KMS-11 (cell line): ENCODE measurements around the gene ZNF574.
"Not testable (repeated sequence)": the region's sequence is repeated elsewhere in the genome, so short reads cannot be mapped to it uniquely, and the experiment has no call there.

Source experiments
- H2AFZ ChIP-seq: fragments of 200-600 bp; sonication (generic); 2 replicates; pipeline ENCODE4 v1.6.1; 2016; ENCODE audit warnings: antibody characterized with exemption, mixed run types, low read depth
- H3K27ac ChIP-seq: fragments of 200-600 bp; sonication (generic); 2 replicates; pipeline ENCODE4 v1.6.1; 2016; ENCODE audit warnings: mild to moderate bottlenecking, mixed run types
- H3K27me3 ChIP-seq: fragments of 200-600 bp; sonication (generic); 2 replicates; pipeline ENCODE4 v1.6.1; 2017; ENCODE audit warnings: mild to moderate bottlenecking, low read depth, mixed run types, moderate library complexity; ENCODE audit not compliant: insufficient read depth
- H3K36me3 ChIP-seq: fragments of 200-600 bp; sonication (generic); 2 replicates; pipeline ENCODE4 v1.6.1; 2017; ENCODE audit warnings: mild to moderate bottlenecking, mixed run types; ENCODE audit not compliant: insufficient read depth
- H3K4me1 ChIP-seq: fragments of 200-600 bp; sonication (generic); 2 replicates; pipeline ENCODE4 v1.6.1; 2016; ENCODE audit warnings: mild to moderate bottlenecking, low read depth, mixed run types; ENCODE audit not compliant: poor library complexity, severe bottlenecking
- H3K4me2 ChIP-seq: fragments of 200-600 bp; sonication (generic); 2 replicates; pipeline ENCODE4 v1.7.0; 2016; ENCODE audit warnings: mild to moderate bottlenecking, mixed run types
- H3K4me3 ChIP-seq: fragments of 200-600 bp; sonication (generic); IDR thresholded peaks from 2 replicates; pipeline ENCODE4 v1.6.1; 2017; ENCODE audit warnings: low read depth, low read length, mixed read lengths; ENCODE audit not compliant: insufficient read depth
- H3K79me2 ChIP-seq: fragments of 200-600 bp; sonication (generic); 2 replicates; pipeline ENCODE4 v1.6.1; 2016; ENCODE audit warnings: low read depth, mixed run types; ENCODE audit not compliant: insufficient read depth
- H3K9ac ChIP-seq: fragments of 200-600 bp; sonication (generic); 2 replicates; pipeline ENCODE4 v1.6.1; 2016; ENCODE audit warnings: mild to moderate bottlenecking, mixed run types
- H4K20me1 ChIP-seq: fragments of 200-600 bp; sonication (generic); 2 replicates; pipeline ENCODE4 v1.6.1; 2016; ENCODE audit warnings: mild to moderate bottlenecking, mixed run types; ENCODE audit not compliant: insufficient read depth
- TF ChIP-seq, protein P1 (sequence below): fragments of 200-600 bp; sonication (generic); conservative IDR thresholded peaks from 2 replicates; pipeline ENCODE4 v1.6.1; 2017; ENCODE audit warnings: low read depth, mild to moderate bottlenecking, antibody characterized with exemption, low read length, moderate library complexity, mixed read lengths

The ZNF574 gene

DNA sequence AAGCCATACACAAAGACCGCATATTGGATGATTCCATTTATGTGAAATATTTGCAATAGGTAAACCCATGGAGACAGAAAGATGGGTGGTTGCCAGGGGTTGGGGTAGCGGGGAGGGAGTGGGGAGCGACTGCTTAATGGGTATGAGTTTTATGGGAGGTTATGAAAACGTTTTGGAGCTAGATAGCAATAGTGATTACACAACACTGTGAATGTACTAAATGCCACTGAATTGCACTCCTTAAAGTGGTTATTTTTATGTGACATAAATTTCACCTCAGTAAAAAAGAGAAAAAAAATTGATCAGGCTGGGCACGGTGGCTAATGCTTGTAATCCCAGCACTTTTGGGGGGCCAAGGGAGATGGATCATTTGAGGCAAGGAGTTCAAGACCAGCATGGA lies 42.6 kb upstream of the ZNF574 start:
- TF ChIP-seq, protein P1, sequence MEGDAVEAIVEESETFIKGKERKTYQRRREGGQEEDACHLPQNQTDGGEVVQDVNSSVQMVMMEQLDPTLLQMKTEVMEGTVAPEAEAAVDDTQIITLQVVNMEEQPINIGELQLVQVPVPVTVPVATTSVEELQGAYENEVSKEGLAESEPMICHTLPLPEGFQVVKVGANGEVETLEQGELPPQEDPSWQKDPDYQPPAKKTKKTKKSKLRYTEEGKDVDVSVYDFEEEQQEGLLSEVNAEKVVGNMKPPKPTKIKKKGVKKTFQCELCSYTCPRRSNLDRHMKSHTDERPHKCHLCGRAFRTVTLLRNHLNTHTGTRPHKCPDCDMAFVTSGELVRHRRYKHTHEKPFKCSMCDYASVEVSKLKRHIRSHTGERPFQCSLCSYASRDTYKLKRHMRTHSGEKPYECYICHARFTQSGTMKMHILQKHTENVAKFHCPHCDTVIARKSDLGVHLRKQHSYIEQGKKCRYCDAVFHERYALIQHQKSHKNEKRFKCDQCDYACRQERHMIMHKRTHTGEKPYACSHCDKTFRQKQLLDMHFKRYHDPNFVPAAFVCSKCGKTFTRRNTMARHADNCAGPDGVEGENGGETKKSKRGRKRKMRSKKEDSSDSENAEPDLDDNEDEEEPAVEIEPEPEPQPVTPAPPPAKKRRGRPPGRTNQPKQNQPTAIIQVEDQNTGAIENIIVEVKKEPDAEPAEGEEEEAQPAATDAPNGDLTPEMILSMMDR: no peak
- Histone ChIP-seq H3K27me3 (peaks cover 55% of the 10 kb centered on the region), H3K27ac (no peak overlapping the region), H3K36me3 (no peaks in the 10 kb centered on the region), H4K20me1 (no peaks in the 10 kb centered on the region), H2AFZ (no peak overlapping the region), H3K79me2 (no peaks in the 10 kb centered on the region), H3K4me3 (no peak overlapping the region), H3K4me2 (no peak overlapping the region), H3K9ac (no peak overlapping the region), H3K4me1 (peaks cover 4% of the 10 kb centered on the region)

DNA sequence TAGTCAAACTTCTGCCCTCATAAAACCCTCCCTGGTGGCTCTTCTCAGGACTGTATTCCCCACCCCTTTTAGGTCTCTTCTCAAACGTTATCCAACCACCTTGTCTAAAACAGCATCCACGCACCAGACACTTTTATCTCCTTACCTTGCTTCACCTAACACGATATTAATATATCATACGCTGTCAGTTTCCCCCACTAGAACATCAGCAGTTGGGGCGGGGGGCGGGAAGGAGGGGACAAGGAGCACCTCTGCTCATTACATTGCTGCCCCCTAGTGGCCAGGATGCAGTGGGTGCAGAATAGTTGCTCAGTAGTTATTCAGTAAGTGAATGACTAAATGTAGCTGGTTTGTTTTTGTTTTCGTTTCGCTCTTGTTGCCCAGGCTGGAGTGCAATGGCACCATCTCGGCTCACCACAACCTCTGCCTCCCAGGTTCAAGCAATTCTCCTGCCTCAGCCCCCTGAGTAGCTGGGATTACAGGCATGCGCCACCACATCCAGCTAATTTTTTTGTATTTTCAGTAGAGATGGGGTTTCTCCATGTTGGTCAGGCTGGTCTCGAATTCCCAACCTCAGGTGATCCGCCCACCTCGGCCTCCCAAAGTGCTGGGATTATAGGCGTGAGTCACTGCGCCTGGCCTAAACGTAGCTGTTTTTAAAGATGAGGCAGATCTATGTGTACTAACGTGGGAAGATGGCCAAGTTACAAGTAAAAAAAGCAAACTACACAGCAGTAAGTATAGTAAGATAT lies 41.1 kb upstream of the ZNF574 start:
- TF ChIP-seq, protein P1: peak; percentile 97
- H3K36me3 ChIP-seq, H3K27ac ChIP-seq, H4K20me1 ChIP-seq, H3K4me1 ChIP-seq, H3K4me3 ChIP-seq, H3K79me2 ChIP-seq: not testable (repeated sequence)
- H3K27me3 ChIP-seq: peaks cover 41% of the 10 kb centered on the region
- H2AFZ ChIP-seq: peak overlapping the region; percentile 82
- H3K4me2 ChIP-seq: peak overlapping the region; percentile 96
- peak overlapping the region; percentile 37; the same call in 1 of the 2 replicates for H3K9ac ChIP-seq

DNA sequence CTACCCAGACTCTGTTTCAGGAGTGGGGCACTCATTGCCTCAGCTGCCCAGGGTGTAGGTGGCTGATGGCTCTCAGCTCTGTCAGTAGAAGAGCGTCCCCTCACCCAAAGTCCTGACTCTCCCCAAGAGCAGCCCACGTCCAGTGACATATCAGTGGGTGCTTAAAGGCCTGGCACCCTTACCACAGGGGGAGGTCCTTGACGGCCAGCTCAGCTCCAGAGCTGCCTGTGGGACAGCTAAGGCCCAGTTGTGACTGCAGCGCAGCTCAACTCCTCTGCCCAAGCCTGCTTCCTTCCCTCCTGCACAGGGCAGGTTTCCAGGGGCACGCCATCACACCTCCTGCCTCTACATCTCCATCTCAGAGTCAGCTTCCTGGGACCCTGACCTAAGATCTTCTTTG lies 38.3 kb upstream of the ZNF574 start:
- H4K20me1 ChIP-seq: no peaks in the 10 kb centered on the region
- no peaks in the 10 kb centered on the region for H3K36me3 ChIP-seq
- H3K4me3 ChIP-seq: no peak overlapping the region
- no peak overlapping the region for H3K4me2 ChIP-seq
- peaks cover 27% of the 10 kb centered on the region; the same call in 1 of the 2 replicates for H3K27me3 ChIP-seq
- no peak overlapping the region for H3K9ac ChIP-seq
- TF ChIP-seq, protein P1: no peak
- no peaks in the 10 kb centered on the region for H3K79me2 ChIP-seq
- no peak overlapping the region for H2AFZ ChIP-seq
- H3K4me1 ChIP-seq: peaks cover 4% of the 10 kb centered on the region
- H3K27ac ChIP-seq: no peak overlapping the region

DNA sequence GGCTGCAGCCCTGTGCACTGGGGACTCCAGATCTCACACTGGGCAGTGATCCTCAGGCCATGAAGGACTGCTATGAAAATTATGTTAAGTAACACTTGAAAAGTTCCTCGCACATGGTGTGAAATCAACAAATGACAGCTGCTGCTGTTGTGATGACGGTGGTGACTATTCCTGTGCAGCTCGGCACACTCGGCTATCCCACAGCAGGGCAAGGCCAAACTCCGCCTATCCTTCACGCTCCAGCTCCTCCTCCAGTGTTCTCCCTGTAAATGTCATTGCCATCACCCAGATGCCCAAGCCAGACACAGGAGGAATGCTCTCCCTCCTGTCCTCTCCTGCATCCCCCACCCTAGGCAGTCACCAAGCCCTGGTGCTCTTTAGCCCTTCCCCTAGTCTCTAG lies 37.3 kb upstream of the ZNF574 start:
- Histone ChIP-seq H3K9ac (no peak overlapping the region), H3K27ac (no peak overlapping the region), H3K4me3 (no peak overlapping the region), H2AFZ (no peak overlapping the region), H3K79me2 (no peaks in the 10 kb centered on the region), H3K27me3 (peaks cover 26% of the 10 kb centered on the region; the same call in 1 of the 2 replicates), H3K36me3 (no peaks in the 10 kb centered on the region), H3K4me1 (peaks cover 4% of the 10 kb centered on the region), H3K4me2 (no peak overlapping the region), H4K20me1 (no peaks in the 10 kb centered on the region)
- TF ChIP-seq, protein P1: no peak
